SK-N-DZ (cell line): ENCODE data around the gene TRRAP. TPM values are rescaled to one million over a fixed set of nuclear protein-coding genes. Genes with fewer than 3 reads are reported as not detected.
A peak's percentile ranks its signal among the peaks of the same experiment; 100 is the strongest.
"Not testable (repeated sequence)": the region's sequence is repeated elsewhere in the genome, so short reads cannot be mapped to it uniquely, and the experiment has no call there.

Source experiments
- DNase-seq: peaks from one replicate; pipeline ENCODE4 v3.0.0-alpha.2; 2015; ENCODE audit warnings: low spot score
- polyA plus RNA-seq, 2 experiments: library from polyadenylated mRNA; depleted of rRNA; stranded (reverse); fragments of >200 nt; gene quantifications; 2 replicates each; pipeline ENCODE4 v1.2.3, GENCODE V29; 2014

TRRAP gene
- 12.0 and 13.9 TPM in 2 replicates for polyA plus RNA-seq (2014; cell fraction: cytosol; rRNA removed)
- 13.7 and 25.9 TPM in 2 replicates for polyA plus RNA-seq (2014; cell fraction: nucleus; rRNA removed)

GRCh38 chr7:98878365-98879197, at the start of gene TRRAP:
TSS of gene TRRAP (plus strand) at chr7:98878532. CDS start at chr7:98881151, 2,619 bp downstream.
- DNase-seq = peak; percentile 72

- DNase-seq = no peak
Observed at GRCh38 chr7:98830972-98831548, 47.3 kb upstream of the TRRAP start.

DNA sequence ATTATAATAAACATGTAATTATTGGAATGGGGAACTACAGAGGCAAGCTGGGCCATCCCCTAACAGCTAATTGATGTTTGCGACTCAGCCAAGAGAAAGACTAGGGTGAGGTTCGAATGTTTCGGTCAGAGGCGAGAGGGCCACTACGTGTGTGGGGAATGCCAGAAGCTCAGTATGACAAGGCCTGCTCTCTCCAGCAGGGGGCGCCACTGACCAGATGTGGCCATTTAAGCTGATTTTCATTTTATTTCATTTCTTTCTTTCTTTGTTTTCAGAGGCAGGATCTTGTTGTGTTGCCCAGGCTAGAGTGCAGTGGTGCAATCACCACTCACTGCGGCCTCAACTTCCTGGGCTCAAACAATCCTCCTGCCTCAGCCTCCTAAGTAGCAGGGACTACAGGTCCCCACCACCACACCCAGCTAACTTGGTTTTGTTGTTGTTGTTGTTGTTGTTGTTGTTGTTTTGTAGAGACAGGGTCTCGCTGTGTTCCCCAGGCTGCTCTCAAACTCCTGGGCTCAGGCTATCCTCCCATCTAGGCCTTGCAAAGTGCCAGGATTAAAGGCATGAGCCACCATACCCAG, 46.6 kb upstream of the TRRAP start:
- DNase-seq = no peak

DNA sequence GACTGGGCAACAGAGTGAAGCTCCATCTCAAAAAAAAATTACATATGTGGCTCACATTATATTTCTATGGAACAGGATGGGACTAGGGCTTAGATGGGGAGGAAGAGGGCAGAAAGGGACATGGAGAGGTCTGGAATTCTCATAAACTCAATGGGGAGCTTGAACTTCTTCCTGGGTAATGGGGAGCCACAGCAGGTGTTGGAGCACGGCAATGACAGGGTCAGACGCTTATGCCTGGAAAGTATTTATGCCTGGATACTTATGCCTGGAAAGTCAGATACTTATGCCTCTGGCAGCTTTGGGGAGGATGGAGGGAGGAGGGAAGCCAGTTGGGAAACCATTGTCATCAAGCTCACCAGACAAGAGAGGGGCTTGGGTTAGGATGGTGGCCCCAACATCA, 45.3 kb upstream of the TRRAP start:
- no peak for DNase-seq

GRCh38 chr7:98834949-98835348, 43.4 kb upstream of the TRRAP start:
- DNase-seq = no peak

DNA sequence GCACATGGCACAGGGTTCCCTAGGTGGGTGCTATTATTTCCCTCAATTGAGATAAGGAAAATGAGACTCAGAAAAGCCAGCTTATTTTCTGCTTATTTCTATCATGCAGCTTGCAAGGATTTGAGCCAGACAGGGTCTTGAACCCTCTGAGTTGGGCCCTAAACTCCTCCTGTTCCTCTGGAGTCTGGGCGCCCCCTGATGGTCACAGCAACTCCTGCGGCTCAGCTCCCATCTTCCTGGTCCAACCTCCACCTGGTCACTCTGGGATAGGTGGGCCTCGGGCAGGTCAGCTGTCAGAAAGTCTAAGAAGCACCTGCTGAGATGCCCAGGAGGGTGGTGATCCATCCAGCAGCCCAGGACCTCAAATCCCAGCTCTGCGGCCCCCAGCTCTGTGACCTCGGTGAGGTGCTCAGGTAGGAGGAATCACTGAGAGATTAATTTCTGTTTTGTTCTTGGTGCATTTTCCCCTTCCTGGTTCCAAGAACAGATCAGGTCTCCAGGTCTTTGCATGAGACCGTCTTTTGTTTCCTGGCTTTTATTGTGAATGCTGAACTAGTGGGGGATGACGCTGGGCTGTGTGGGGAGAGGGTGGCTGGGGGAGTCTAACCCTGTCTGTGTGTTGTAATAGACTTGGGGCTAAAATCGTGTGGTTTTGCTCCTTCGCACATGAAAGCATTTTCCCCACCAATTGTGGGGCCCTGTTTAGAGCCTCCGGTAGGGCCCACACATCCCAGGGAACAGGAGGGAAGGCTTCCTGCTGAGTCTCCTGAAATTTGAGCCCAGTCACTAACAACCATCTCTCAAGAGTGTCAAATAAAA, 41.3 kb upstream of the TRRAP start:
- peak; percentile 33 for DNase-seq

- no peak for DNase-seq
Observed at GRCh38 chr7:98837630-98837972, 40.7 kb upstream of the TRRAP start.

GRCh38 chr7:98840096-98840495, 38.2 kb upstream of the TRRAP start:
- DNase-seq = no peak

GRCh38 chr7:98840722-98841121, 37.6 kb upstream of the TRRAP start:
- DNase-seq = no peak

DNA sequence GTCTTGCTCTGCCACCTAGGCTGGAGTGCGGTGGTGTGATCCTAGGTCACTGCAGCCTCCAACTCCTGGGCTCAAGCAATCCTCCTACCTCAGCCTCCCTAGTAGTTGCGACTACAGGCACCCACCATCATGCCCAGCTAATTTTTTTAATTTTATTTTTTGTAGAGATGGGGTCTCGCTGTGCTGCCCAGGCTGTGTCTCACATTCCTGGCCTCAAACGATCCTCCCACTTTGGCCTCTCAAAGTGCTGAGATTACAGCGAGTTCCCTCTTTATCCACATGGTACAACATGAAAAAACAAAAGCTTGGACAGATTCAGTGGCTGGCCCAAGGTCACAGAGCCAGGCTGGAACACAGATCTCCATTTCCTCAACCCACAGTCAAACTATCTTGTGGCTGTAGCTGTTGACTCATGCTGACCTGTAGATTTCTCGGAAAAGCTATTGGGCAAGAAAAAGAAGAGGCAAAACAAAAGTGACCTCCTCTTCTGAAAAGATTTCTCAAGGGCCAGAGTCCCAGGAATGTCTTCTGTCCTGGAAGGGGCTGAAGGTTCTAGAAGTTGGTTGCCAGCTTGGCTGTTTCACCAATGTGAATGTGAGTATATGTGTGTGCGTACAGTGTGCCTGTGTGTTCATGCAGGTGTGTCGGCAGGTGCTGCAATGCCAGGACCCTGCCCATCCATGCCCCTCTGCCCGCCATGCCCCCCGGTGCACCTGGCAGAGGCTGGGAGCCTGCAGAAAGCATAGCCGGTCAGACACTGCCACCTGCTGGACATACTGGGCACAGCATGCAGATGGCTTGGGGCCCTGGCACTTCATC, 36.9 kb upstream of the TRRAP start:
- DNase-seq = peak; percentile 35

DNA sequence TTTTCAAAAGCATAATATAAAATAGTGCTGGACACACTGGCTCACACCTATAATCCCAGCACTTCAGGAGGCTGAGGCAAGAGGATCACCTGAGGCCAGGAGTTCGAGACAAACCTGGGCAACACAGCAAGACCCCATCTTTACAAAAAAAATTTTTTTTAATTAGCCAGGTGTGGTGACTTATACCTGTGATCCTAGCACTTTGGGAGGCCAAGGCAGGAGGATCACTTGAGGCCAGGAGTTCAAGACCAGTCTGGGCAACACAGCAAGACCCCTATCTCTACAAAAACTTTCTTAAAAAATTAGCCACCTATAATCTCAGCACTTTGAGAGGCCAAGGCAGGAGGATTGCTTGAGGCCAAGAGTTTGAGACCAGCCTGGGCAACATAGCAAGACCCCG, 35.8 kb upstream of the TRRAP start:
- DNase-seq = not testable (repeated sequence)

GRCh38 chr7:98848918-98849317, 29.4 kb upstream of the TRRAP start:
- no peak for DNase-seq

DNA sequence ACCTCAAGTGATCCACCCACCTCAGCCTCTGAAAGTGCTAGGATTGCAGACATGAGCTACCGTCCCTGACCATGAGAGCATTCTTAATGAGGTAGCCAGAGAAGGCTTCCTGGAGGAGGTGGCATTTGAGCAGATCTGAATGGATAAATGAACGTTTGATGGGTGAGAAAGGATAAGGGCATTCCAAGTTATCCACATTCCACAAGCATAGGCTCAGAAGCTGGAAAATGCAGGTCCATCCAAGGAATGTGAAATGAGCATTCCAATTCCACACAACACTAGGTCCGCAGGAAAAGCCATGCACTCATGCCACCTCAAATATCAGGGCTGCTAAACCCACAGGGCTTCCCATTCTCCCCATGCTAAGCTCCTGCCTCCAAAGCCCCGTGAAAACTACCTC, 25.5 kb upstream of the TRRAP start:
- DNase-seq = no peak

DNA sequence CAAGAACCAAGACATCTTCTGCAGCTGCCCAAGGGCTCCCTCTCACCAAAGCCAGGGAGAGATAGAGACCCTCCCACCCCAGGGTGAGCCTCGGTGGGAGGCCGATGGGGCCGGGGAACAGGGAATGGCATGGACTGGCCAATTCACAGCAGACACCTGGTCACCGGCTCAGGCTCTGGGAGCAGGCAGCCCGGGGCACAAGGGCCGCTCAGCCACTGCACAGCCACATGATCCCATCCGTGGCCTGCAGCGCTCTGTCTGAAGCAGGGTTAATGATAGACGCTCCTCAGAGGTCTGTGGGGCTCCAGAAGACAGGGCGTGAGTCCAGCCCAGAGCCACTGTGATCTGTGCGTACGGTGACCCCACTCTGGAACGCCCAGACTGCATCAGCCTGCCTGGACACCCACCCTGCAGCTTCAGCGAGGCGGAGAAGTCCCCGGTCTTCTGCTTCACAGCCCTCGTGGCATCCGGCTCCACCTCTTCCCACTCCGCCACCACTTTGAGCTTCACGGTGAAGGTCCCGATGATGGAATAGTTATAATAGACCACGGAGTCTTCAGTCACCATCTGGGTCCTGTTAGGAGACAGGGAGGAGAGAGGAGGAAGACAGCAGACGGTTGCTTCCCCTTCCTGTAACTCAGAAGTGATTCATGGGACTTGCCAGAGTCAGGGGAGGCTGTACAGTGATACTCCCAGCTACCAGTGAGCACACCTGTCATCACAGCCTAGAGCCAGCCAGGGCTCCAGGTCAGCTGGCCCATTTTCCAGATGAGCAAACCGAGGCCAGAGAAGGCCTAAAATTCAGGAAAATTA, 22.5 kb upstream of the TRRAP start:
- DNase-seq = no peak

DNA sequence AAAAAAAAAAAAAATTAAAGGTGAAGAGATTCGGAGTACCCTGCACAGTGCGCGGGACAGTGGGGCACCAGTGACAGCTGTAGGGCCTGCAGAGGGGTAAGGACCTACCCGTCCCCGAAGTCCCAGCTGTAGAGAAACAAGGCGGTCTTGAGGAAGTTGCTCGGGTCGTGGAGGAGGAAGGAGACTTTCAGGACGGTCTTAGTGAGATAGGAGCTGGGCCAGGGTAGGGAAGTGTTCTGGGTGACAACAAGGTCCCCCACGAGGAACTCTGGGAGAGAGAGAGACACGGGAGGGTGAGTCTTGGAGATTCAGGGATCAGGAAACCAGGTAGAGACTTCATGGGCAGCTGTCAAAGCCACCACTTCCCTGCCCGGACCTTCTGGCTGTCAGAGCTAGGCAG, 18.3 kb upstream of the TRRAP start:
- no peak for DNase-seq

DNA sequence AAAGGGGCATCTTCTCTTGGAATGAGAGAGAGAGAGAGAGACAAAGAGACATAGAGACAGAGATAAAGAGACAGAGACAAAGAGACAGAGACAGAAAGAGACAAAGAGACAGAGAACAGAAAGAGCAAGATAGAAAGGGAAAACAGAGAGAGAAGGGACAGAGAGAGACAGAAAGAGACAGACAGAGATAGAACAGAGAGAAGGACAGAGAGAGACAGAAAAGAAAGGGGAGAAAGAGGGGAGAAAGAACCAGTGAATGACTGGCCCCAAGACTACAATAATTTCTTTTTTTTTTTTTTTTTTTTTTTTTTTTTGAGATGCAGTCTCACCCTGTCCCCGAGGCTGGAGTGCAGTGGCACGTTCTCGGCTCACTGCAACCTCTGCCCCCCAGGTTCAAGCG, 16.1 kb upstream of the TRRAP start:
- no peak for DNase-seq

DNA sequence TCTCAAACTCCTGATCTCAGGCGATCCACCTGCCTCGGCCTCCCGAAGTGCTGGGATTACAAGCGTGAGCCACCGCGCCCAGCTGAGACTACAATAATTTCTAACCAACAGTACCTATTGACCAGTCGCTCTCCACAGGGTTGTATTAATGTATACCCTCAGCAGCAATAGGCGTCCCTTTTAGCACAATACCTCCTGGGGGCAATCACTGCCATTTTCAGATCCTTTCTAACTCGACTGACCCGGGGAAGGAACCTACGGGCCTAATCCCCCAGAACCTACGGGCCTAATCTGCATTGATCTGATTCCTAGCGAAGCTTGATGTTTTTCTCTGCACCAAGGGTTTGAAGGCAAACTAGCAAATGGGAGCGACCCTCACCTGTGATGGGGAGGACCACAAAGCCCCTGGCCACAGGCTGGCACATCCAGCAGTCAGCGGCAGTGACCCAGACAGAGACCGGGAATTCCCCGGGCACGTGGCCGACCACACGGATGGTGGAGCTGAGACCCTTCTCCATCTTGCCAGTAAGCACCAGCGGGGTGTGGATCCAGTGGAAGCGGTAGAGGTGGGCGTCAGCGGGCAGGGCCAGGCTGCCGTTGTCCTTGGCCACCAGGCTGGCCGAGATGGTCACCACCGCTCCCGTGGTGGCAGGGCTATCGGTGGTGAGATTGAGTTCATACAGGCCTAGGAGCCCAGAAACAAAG, 15.5 kb upstream of the TRRAP start:
- no peak for DNase-seq

DNA sequence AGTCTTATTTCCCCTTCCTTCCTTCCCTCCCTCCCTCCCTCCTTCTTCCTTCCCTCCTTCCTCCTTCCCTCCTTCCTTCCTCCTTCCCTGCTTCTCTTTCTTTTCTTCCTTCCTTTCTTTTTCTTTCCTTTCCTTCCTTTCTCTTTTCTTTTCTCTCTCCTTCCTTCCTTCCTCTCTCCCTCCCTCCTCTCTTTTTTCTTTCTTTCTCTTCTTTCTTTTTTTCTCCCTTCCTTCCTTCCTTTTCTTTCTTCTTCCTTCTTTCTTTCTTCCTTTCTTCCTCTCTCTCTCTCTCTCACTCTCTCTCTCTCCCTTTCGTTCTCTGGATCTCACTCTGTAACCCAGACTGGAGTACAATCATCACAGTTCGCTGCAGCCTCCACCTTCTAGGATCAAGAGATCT, 14.7 kb upstream of the TRRAP start:
- no peak for DNase-seq

GRCh38 chr7:98864731-98865453, 13.4 kb upstream of the TRRAP start:
- DNase-seq = no peak
